Neural cell (in vitro differentiated cells): ENCODE measurements around the gene RGS3.

ENCODE experiments used
- CTCF ChIP-seq: fragments of 450-650 bp; IDR thresholded peaks from 2 replicates; pipeline ENCODE4 v1.5.1; 2014; ENCODE audit warnings: antibody characterized with exemption, mild to moderate bottlenecking, moderate library complexity; ENCODE audit not compliant: poor library complexity, severe bottlenecking
- EZH2 ChIP-seq: fragments of 200-600, 300-800 bp; shearing (Covaris generic), sonication (generic); IDR thresholded peaks from 2 replicates; pipeline ENCODE4 v1.6.1; 2014; ENCODE audit warnings: antibody characterized with exemption, low read length, borderline replicate concordance, mild to moderate bottlenecking; ENCODE audit not compliant: insufficient read depth, poor library complexity, severe bottlenecking
- RAD21 ChIP-seq: fragments of 450-650 bp; conservative IDR thresholded peaks from 2 replicates; pipeline ENCODE4 v1.6.1; 2014; ENCODE audit warnings: antibody characterized with exemption, mild to moderate bottlenecking, moderate library complexity

GRCh38 chr9:113636693-113637092 lies 173.2 kb downstream of the RGS3 start:
- TF ChIP-seq CTCF, result no peak
- no peak for TF ChIP-seq EZH2
- TF ChIP-seq RAD21, result no peak
